Measurements from ENCODE around the gene C19orf25. TPM values are rescaled to one million over a fixed set of nuclear protein-coding genes. Genes with fewer than 3 reads are reported as not detected.

Gene C19orf25
- total and polyA plus RNA-seq, 4 donors: 24.1 to 42.6 (median 34.5) TPM

DNA sequence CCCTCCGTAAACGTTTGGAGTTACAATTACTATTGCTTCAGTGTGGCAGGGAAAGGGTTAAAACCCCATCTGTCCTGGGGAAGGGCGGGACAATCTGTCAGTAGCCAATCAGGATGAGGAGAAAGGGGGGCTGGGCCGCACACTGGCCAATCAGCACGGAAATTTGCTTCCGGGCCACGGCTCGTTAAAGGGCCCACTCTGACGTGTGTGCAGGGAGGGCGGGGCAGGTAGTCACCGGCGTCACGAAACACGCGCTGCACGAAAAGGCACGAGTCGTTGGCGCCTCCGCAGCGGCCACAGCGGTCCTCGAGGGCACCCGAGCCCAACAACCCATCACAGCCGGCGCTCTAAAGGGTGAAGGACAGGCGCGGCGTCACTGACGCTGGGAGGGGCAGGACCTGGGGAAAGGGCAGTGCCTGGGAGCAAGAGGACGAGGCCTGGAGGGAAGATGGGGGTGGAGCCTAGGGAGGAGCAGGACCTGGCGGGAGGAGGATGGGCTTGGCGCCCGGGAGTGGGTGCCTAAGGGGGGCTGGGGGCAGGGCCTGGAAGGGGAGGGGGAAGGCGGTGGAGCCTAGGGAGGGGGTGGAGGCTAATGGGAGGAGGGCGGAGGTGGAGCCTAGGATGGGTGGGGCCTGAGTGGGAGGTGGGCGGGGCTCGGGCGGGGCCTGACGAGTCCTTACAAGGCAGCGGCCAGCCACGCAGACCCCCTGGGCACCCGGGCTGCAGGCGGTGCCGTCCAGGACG lies 28.9 kb upstream of the C19orf25 start:
- no peak overlapping the region for H3K9ac ChIP-seq (ENCODE audit: insufficient read depth in 1 of 2, low read length in 2 of 2)
- peaks cover 0 to 44% (median 38%) of the 10 kb centered on the region in 3 donors for H3K27me3 ChIP-seq (ENCODE audit: control insufficient read depth in 3 of 3, insufficient read depth in 3 of 3, low read length in 2 of 3)
- TF ChIP-seq, protein P1, sequence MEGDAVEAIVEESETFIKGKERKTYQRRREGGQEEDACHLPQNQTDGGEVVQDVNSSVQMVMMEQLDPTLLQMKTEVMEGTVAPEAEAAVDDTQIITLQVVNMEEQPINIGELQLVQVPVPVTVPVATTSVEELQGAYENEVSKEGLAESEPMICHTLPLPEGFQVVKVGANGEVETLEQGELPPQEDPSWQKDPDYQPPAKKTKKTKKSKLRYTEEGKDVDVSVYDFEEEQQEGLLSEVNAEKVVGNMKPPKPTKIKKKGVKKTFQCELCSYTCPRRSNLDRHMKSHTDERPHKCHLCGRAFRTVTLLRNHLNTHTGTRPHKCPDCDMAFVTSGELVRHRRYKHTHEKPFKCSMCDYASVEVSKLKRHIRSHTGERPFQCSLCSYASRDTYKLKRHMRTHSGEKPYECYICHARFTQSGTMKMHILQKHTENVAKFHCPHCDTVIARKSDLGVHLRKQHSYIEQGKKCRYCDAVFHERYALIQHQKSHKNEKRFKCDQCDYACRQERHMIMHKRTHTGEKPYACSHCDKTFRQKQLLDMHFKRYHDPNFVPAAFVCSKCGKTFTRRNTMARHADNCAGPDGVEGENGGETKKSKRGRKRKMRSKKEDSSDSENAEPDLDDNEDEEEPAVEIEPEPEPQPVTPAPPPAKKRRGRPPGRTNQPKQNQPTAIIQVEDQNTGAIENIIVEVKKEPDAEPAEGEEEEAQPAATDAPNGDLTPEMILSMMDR (IDR thresholded peaks at IDR 0.05; ENCODE audit: control extremely low read depth, extremely low read depth): peak; percentile 10

GRCh38 chr19:1507192-1507660 lies 28.2 kb upstream of the C19orf25 start:
- WGBS, 2 donors: 66 to 78% methylated on average over 23 of the region's 23 CpGs
- no peak for ATAC-seq (ENCODE audit: insufficient read depth, low FRiP score)
- Histone ChIP-seq H3K4me3 (no peak overlapping the region), H3K27me3 (ENCODE audit: control insufficient read depth in 3 of 3, insufficient read depth in 3 of 3, low read length in 2 of 3) (peaks cover 0 to 44% (median 38%) of the 10 kb centered on the region in 3 donors), H3K27ac (ENCODE audit: low read depth in 1 of 2, low read length in 1 of 2) (no peak overlapping the region), H3K36me3 (ENCODE audit: control insufficient read depth in 4 of 4, insufficient read depth in 4 of 4, low read length in 4 of 4) (no peaks in the 10 kb centered on the region), H3K4me1 (ENCODE audit: control insufficient read depth in 5 of 5, insufficient read depth in 5 of 5, low read length in 5 of 5) (peaks cover 0 to 7% (median 6%) of the 10 kb centered on the region in 5 donors), H3K9me3 (ENCODE audit: control insufficient read depth in 4 of 4, insufficient read depth in 3 of 4, low read length in 3 of 4) (peaks cover 0 to 8% (median 0%) of the 10 kb centered on the region in 4 donors), H3K9ac (ENCODE audit: insufficient read depth in 1 of 2, low read length in 2 of 2) (no peak overlapping the region)
- TF ChIP-seq, protein P1 (IDR thresholded peaks at IDR 0.05; ENCODE audit: control extremely low read depth, extremely low read depth): no peak
- DNase-seq: no peak

More for the DNA sequence above, 28.9 kb upstream of the C19orf25 start:
- DNase-seq: peak; percentile 93 to 96 (median 94)
- 1 to 3% methylated on average over 35 to 46 of the region's 46 CpGs for WGBS, 2 donors
- Histone ChIP-seq H3K4me3 (peak overlapping the region; percentile 21), H3K27ac (ENCODE audit: low read depth in 1 of 2, low read length in 1 of 2) (peak overlapping the region; percentile 68 to 83), H3K9me3 (ENCODE audit: control insufficient read depth in 4 of 4, insufficient read depth in 3 of 4, low read length in 3 of 4) (peaks cover 0 to 8% (median 0%) of the 10 kb centered on the region in 4 donors), H3K4me1 (ENCODE audit: control insufficient read depth in 5 of 5, insufficient read depth in 5 of 5, low read length in 5 of 5) (peaks cover 0 to 7% (median 5%) of the 10 kb centered on the region in 5 donors), H3K36me3 (ENCODE audit: control insufficient read depth in 4 of 4, insufficient read depth in 4 of 4, low read length in 4 of 4) (no peaks in the 10 kb centered on the region)
- ATAC-seq (ENCODE audit: insufficient read depth, low FRiP score): peak; percentile 89

DNA sequence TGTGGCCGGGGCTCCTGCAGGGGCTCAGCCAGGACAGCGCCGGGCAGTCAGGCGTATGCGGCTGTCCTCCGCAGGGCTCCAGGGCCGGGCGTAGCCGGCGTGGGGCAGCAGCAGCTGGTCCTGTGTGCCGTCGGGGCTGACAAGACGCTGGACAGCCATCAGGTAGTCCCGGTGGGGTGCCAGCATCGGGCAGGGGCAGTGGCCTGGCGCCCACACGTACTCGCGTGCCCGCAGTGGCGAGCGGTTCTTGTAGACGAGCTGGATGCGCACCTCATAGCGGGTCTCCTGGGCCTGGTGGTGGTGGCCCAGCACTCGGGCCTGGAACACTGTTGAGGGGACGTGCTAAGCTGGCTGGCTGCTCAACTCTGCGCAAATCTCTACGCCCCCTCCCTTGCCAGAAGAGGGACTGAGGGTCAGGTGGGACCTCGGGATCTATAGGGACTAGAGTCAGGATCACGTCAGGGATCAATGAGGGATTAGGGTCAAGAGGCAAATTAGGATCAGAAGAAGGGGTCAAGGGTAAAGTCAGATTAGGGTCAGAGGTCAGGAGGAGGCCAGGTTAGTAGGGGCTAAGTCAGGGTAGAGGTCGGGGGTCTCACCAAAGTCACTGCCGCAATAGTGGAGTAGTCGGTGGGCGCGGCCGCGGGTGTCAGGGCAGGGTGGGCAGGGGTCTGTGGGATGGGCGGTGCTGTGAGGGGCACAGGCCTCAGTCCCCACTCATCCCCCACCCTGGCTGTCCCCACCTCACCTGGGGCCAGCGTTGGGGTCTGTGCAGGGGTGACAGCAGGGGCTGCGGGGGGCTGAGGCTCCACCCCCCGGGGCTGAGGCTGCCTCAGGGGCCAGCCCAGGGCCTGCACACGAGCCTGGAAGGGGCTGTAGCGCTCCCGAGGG lies 27.2 kb upstream of the C19orf25 start:
- no peak for DNase-seq
- ATAC-seq (ENCODE audit: insufficient read depth, low FRiP score): no peak
- Histone ChIP-seq H3K4me1 (ENCODE audit: control insufficient read depth in 5 of 5, insufficient read depth in 5 of 5, low read length in 5 of 5) (peaks cover 0 to 7% (median 6%) of the 10 kb centered on the region in 5 donors), H3K27me3 (ENCODE audit: control insufficient read depth in 3 of 3, insufficient read depth in 3 of 3, low read length in 2 of 3) (peaks cover 0 to 36% (median 35%) of the 10 kb centered on the region in 3 donors), H3K4me3 (no peak overlapping the region), H3K36me3 (ENCODE audit: control insufficient read depth in 4 of 4, insufficient read depth in 4 of 4, low read length in 4 of 4) (no peaks in the 10 kb centered on the region), H3K27ac (ENCODE audit: low read depth in 1 of 2, low read length in 1 of 2) (no peak overlapping the region), H3K9me3 (ENCODE audit: control insufficient read depth in 4 of 4, insufficient read depth in 3 of 4, low read length in 3 of 4) (peaks cover 0 to 8% (median 0%) of the 10 kb centered on the region in 4 donors), H3K9ac (ENCODE audit: insufficient read depth in 1 of 2, low read length in 2 of 2) (no peak overlapping the region)
- 86 to 90% methylated on average over 45 of the region's 45 CpGs for WGBS, 2 donors
- TF ChIP-seq, protein P1 (IDR thresholded peaks at IDR 0.05; ENCODE audit: control extremely low read depth, extremely low read depth): no peak

Measured in lung (tissue), 12 donors.